GM12892 (cell line): Measurements from ENCODE around the gene TSR1.

Experiments
- POLR2A ChIP-seq: IDR thresholded peaks from 2 replicates; pipeline ENCODE4 v1.6.1; 2011; ENCODE audit warnings: low read depth, low read length, control low read depth
- POLR2AphosphoS5 ChIP-seq: IDR thresholded peaks from 2 replicates; pipeline ENCODE4 v1.6.1; 2011; ENCODE audit warnings: low read depth, low read length, control low read depth
- TAF1 ChIP-seq: IDR thresholded peaks from 2 replicates; pipeline ENCODE4 v1.6.1; 2011; ENCODE audit warnings: low read depth, mild to moderate bottlenecking, control low read depth, low read length, borderline replicate concordance

- TF ChIP-seq POLR2A (no peak), POLR2AphosphoS5 (no peak), TAF1 (no peak)
These were observed 53.9 kb downstream of the TSR1 start for GRCh38 chr17:2282297-2282873.
